Endothelial cell of umbilical vein (primary cell): ENCODE data around the gene TMEM223. TPM values are rescaled to one million over a fixed set of nuclear protein-coding genes. Genes with fewer than 3 reads are reported as not detected.

Experiments
- BruUV-seq: library from RNA; stranded (reverse); fragments of 400-500 nt; replicated peaks from 2 replicates; lab custom pipeline; 2021; lab: Mats Ljungman, UMichigan
- CTCF ChIA-PET: fragments of 300-600, 350-600 bp; sonication (Branson Sonifier 250); formaldehyde crosslinking; loops from one replicate; lab custom pipeline; 2021; ENCODE audit warnings: antibody characterized with exemption, inconsistent platforms; lab: Charles Lee
- POLR2A ChIA-PET: fragments of 300-600, 350-600 bp; sonication (Branson Sonifier 250); formaldehyde crosslinking; loops from one replicate; lab custom pipeline; 2021; ENCODE audit warnings: antibody characterized with exemption, inconsistent platforms; lab: Charles Lee
- DNase-seq: peaks from one replicate; pipeline ENCODE4 v3.0.0-alpha.2; 2011; ENCODE audit warnings: low read depth, low spot score
- FAIRE-seq: peaks from 2 replicates; lab custom pipeline; 2011; peaks lifted over from hg19 to GRCh38; lab: Jason Lieb, UNC
- H2AFZ ChIP-seq: 2 replicates; pipeline ENCODE4 v1.6.0; 2012; ENCODE audit warnings: low read depth, low read length, control low read depth, inconsistent platforms
- H3K27ac ChIP-seq: 2 replicates; pipeline ENCODE4 v1.5.1; 2011; ENCODE audit warnings: low read depth, mild to moderate bottlenecking, control low read depth, low read length, moderate library complexity; ENCODE audit not compliant: insufficient read depth
- H3K27me3 ChIP-seq, 2 experiments: 2 replicates each; pipeline versions ENCODE4 v1.6.0 to v1.6.1; 2011; ENCODE audit warnings: low read length in 2 of 2, mixed read lengths in 1 of 2; ENCODE audit not compliant: control insufficient read depth in 2 of 2, insufficient read depth in 2 of 2
- H3K36me3 ChIP-seq, 2 experiments: 2 replicates in 1 of 2; 3 replicates in 1 of 2; pipeline ENCODE4 v1.5.1; 2011; ENCODE audit warnings: low read length in 2 of 2, mild to moderate bottlenecking in 1 of 2, moderate library complexity in 1 of 2; ENCODE audit not compliant: control insufficient read depth in 2 of 2, insufficient read depth in 2 of 2; ENCODE audit errors: extremely low read depth in 1 of 2
- H3K4me1 ChIP-seq: 3 replicates; pipeline ENCODE4 v1.5.1; 2011; ENCODE audit warnings: mild to moderate bottlenecking, low read length; ENCODE audit not compliant: control insufficient read depth, insufficient read depth; ENCODE audit errors: extremely low read depth
- H3K4me2 ChIP-seq: 2 replicates; pipeline ENCODE4 v1.6.1; 2011; ENCODE audit warnings: low read length, control low read depth, mixed read lengths; ENCODE audit not compliant: insufficient read depth
- H3K4me3 ChIP-seq, 3 experiments: fragments of 200-600 bp in 1 of 3; sonication (generic), shearing (Covaris generic) in 1 of 3; replicated peaks in 1 of 3; 2 replicates each; pipeline ENCODE4 v1.5.1; 2011 to 2016; ENCODE audit warnings: control low read depth in 3 of 3, low read length in 3 of 3, mild to moderate bottlenecking in 2 of 3, inconsistent platforms in 1 of 3, low read depth in 1 of 3, moderate library complexity in 1 of 3; ENCODE audit not compliant: insufficient read depth in 1 of 3
- H3K79me2 ChIP-seq: 2 replicates; pipeline ENCODE4 v1.6.0; 2012; ENCODE audit warnings: low read length, inconsistent platforms; ENCODE audit not compliant: control insufficient read depth, insufficient read depth
- H3K9ac ChIP-seq: replicated peaks from 2 replicates; pipeline ENCODE3; 2011; ENCODE audit warnings: low read length, control low read depth; ENCODE audit not compliant: insufficient read depth; ENCODE audit errors: extremely low read depth
- H3K9me1 ChIP-seq: replicated peaks from 3 replicates; pipeline ENCODE4 v1.6.0; 2011; ENCODE audit warnings: mild to moderate bottlenecking, low read length; ENCODE audit not compliant: control insufficient read depth, insufficient read depth; ENCODE audit errors: extremely low read depth
- H3K9me3 ChIP-seq: replicated peaks from 2 replicates; pipeline ENCODE4 v1.5.1; 2012; ENCODE audit warnings: low read length, inconsistent platforms; ENCODE audit not compliant: control insufficient read depth, insufficient read depth
- H4K20me1 ChIP-seq: replicated peaks from 2 replicates; pipeline ENCODE3; 2011; ENCODE audit warnings: mild to moderate bottlenecking, low read length; ENCODE audit not compliant: control insufficient read depth, insufficient read depth; ENCODE audit errors: extremely low read depth
- CTCF ChIP-seq, 2 donors: IDR thresholded peaks; 1 replicate in 1 of 2; 2 replicates in 1 of 2; pipeline ENCODE4 v1.5.1; 2011; ENCODE audit warnings: low read length in 2 of 2, mild to moderate bottlenecking in 2 of 2, moderate library complexity in 2 of 2, control low read depth in 1 of 2, inconsistent platforms in 1 of 2, low read depth in 1 of 2; ENCODE audit not compliant: insufficient read depth in 1 of 2; ENCODE audit errors: extremely low read depth in 1 of 2
- EZH2 ChIP-seq: IDR thresholded peaks from 2 replicates; pipeline ENCODE4 v1.6.1; 2012; ENCODE audit warnings: borderline replicate concordance, low read depth, mild to moderate bottlenecking, moderate library complexity, low read length, inconsistent platforms; ENCODE audit not compliant: severe bottlenecking
- FOS ChIP-seq: IDR thresholded peaks from 2 replicates; pipeline ENCODE4 v1.6.1; 2011; ENCODE audit warnings: mild to moderate bottlenecking, low read length, moderate library complexity, borderline replicate concordance; ENCODE audit not compliant: insufficient read depth
- GATA2 ChIP-seq: IDR thresholded peaks from 2 replicates; pipeline ENCODE4 v1.7.0; 2011; ENCODE audit warnings: low read depth, mild to moderate bottlenecking, moderate library complexity, mixed read lengths, low read length; ENCODE audit not compliant: insufficient read length, insufficient read depth
- JUN ChIP-seq: IDR thresholded peaks from 2 replicates; pipeline ENCODE4 v1.6.1; 2011; ENCODE audit warnings: borderline replicate concordance, low read depth; ENCODE audit not compliant: insufficient read length, insufficient read depth
- MAX ChIP-seq: IDR thresholded peaks from 2 replicates; pipeline ENCODE4 v1.6.1; 2011; ENCODE audit not compliant: insufficient read depth, insufficient read length
- MYC ChIP-seq: IDR thresholded peaks from one replicate; pipeline ENCODE4 v1.6.1; 2011; ENCODE audit warnings: mild to moderate bottlenecking, low read depth, low read length
- POLR2A ChIP-seq: IDR thresholded peaks from 2 replicates; pipeline ENCODE4 v1.6.1; 2012; ENCODE audit warnings: low read depth, mild to moderate bottlenecking, control low read depth, low read length
- POLR2AphosphoS5 ChIP-seq: IDR thresholded peaks from 2 replicates; pipeline ENCODE4 v1.6.1; 2012; ENCODE audit warnings: low read depth, mild to moderate bottlenecking, control low read depth, low read length, moderate library complexity; ENCODE audit not compliant: insufficient read depth
- dilution Hi-C: fragments of 300-500 bp; cut with MboI; formaldehyde crosslinking; loops from one replicate; pipeline ENCODE4 v1.15.0; 2019; ENCODE audit warnings: low sequenced_read_pairs; ENCODE audit not compliant: extremely low pct_ligation_motif_present
- intact Hi-C: fragments of 100-400 bp; cut with micrococcal nuclease; formaldehyde crosslinking; loops from one replicate; pipeline ENCODE4 v1.10.0; 2022
- polyA plus RNA-seq, 4 experiments: library from polyadenylated mRNA; depleted of rRNA in 3 of 4; stranded (reverse) in 3 of 4; unstranded in 1 of 4; fragments of >200 nt; gene quantifications; 2 replicates each; pipeline versions ENCODE4 v1.2.1 to v1.2.3, GENCODE V29; 2011 to 2012; ENCODE audit warnings: missing spikeins in 1 of 4
- total RNA-seq: library from RNA; stranded (reverse); gene quantifications from 2 replicates; pipeline ENCODE4 v1.2.3, GENCODE V29; 2021

TMEM223 gene
- total and polyA plus RNA-seq, 2 donors (not counting 3 experiments of a cell fraction or from before 2014, with no cell fraction given) = 11.8 to 26.7 TPM

DNA sequence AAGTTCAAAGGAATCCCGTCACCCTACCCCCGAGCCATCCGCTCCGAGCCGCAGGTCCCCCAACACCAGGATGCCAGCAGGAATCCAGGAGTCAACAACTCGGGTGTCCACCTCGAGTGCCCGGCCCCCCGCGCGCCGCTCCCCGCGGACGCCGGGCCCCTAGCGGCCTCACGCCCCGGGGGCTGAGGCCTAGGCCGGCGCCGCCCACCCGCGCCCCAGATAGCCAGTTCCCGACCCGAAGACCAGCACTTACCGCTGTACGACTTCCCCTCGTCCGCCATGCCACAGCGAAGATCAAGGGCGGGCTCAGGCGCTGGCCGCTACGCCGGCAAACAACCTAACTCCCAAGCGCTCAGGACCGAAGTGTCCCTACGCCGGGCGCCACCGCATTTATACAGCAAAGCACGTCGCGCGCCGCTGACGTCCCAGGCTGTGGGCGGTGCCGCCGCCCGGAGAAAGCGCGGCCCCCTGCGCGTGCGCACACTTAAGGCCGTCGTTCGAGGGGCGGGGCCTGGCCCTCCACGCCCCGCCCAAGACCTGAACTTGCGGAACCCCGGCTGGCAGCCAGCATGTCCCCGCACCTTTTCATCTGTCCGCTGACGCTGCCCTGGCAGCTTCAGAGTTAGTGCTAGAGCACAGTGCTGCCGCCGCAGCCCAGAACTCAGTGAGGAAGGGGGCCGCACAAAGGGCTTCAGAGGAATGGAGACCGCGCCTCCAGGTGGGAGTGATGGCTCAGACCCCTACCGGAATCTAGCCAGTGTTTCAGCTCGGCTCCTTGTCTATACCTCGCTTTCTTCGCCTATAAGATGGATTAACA lies 13.5 kb upstream of the TMEM223 start, which contains the start of gene NXF1:
TSS of gene NXF1 (minus strand) at position 365 of the 817 bp plus-strand sequence. CDS start at position 281, 84 bp downstream.
- POLR2A ChIA-PET = interaction anchor here (0.7 to 3.7 kb wide), 6 partner anchors 9 to 76 kb away, joined by 3 to 24 read pairs (median 5); partner anchors contain the start of gene SLC3A2
- DNase-seq = peak; percentile 97
- Histone ChIP-seq H3K9me3 (no peaks in the 10 kb centered on the region), H3K36me3 (peaks cover 17 to 18% of the 10 kb centered on the region in 2 experiments), H3K79me2 (peaks cover 22% of the 10 kb centered on the region), H2AFZ (peak within 1 kb of the TSS; percentile 40), H3K27ac (peak within 1 kb of the TSS; percentile 57), H3K4me3 (peak within 1 kb of the TSS; percentile 70 to 93 (median 80)), H3K9me1 (no peaks in the 10 kb centered on the region), H3K9ac (peak within 1 kb of the TSS; percentile 89), H3K4me1 (peaks cover 22% of the 10 kb centered on the region), H4K20me1 (no peaks in the 10 kb centered on the region), H3K27me3 (no peaks in the 10 kb centered on the region), H3K4me2 (peak within 1 kb of the TSS; percentile 83)
- FAIRE-seq = peak; percentile 71
- dilution Hi-C loops = no loop called here
- TSS peak; percentile 81 for BruUV-seq
- peak; percentile 0 for TF ChIP-seq MYC
- peak; percentile 100 for TF ChIP-seq POLR2AphosphoS5
- TF ChIP-seq FOS = no peak
- peak; percentile 37 for TF ChIP-seq MAX
- TF ChIP-seq EZH2 = no peak
- TF ChIP-seq JUN = no peak
- TF ChIP-seq POLR2A = peak; percentile 100
- TF ChIP-seq GATA2 = no peak
- peak in 1 of 2 donors; percentile 11 for TF ChIP-seq CTCF (IDR thresholded peaks at IDR 0.05; ENCODE audit: extremely low read depth in 1 of 2, insufficient read depth in 1 of 2, low read depth in 1 of 2, low read length in 2 of 2)
- intact Hi-C loops = loop anchor here (1.0 kb wide), 3 partner anchors 18 to 34 kb away; partner anchors contain the start of genes TMEM179B and WDR74
- CTCF ChIA-PET = interaction anchor here (0.6 to 3.2 kb wide), 6 partner anchors 8 to 411 kb away, joined by 3 to 25 read pairs (median 4); partner anchors contain the start of genes SLC3A2 and TMEM179B
